Measurements from ENCODE around the gene APLF.
"Not testable (repeated sequence)": the region's sequence is repeated elsewhere in the genome, so short reads cannot be mapped to it uniquely, and the experiment has no call there.

The APLF gene

GRCh38 chr2:68441994-68442322 lies 25.4 kb upstream of the APLF start:
- H3K4me3 ChIP-seq (ENCODE audit: low read depth, low read length), result no peak overlapping the region

GRCh38 chr2:68446425-68446824 lies 21.0 kb upstream of the APLF start:
- H3K4me3 ChIP-seq (ENCODE audit: low read depth, low read length), result not testable (repeated sequence)

More at GRCh38 chr2:68441994-68442322, 25.4 kb upstream of the APLF start:
- no peak for TF ChIP-seq CTCF (IDR thresholded peaks at IDR 0.05; ENCODE audit: low read depth, low read length)

GRCh38 chr2:68447118-68447517 lies 20.3 kb upstream of the APLF start:
- no peak overlapping the region for H3K4me3 ChIP-seq (ENCODE audit: low read depth, low read length)
- no peak for TF ChIP-seq CTCF (IDR thresholded peaks at IDR 0.05; ENCODE audit: low read depth, low read length)

- no peak for TF ChIP-seq CTCF (IDR thresholded peaks at IDR 0.05; ENCODE audit: low read depth, low read length)
- H3K4me3 ChIP-seq (ENCODE audit: low read depth, low read length), result no peak overlapping the region
These were observed 18.4 kb upstream of the APLF start for GRCh38 chr2:68448671-68449653.

GRCh38 chr2:68452158-68452900 lies 15.1 kb upstream of the APLF start:
- no peak for TF ChIP-seq CTCF (IDR thresholded peaks at IDR 0.05; ENCODE audit: low read depth, low read length)
- H3K4me3 ChIP-seq (ENCODE audit: low read depth, low read length), result no peak overlapping the region

- H3K4me3 ChIP-seq (ENCODE audit: low read depth, low read length), result no peak overlapping the region
- TF ChIP-seq CTCF (IDR thresholded peaks at IDR 0.05; ENCODE audit: low read depth, low read length), result no peak
These were observed 13.5 kb upstream of the APLF start for GRCh38 chr2:68453761-68454360.

- H3K4me3 ChIP-seq (ENCODE audit: low read depth, low read length), result no peak overlapping the region
- no peak for TF ChIP-seq CTCF (IDR thresholded peaks at IDR 0.05; ENCODE audit: low read depth, low read length)
These were observed 12.7 kb upstream of the APLF start for GRCh38 chr2:68454719-68455118.

Measured in WI38 (cell line).